ENCODE results near the gene DAB2. TPM values are rescaled to one million over a fixed set of nuclear protein-coding genes. Genes with fewer than 3 reads are reported as not detected.

DAB2 gene
- polyA plus RNA-seq, 1 donor from 2014 or later, result 0.63 TPM

DNA sequence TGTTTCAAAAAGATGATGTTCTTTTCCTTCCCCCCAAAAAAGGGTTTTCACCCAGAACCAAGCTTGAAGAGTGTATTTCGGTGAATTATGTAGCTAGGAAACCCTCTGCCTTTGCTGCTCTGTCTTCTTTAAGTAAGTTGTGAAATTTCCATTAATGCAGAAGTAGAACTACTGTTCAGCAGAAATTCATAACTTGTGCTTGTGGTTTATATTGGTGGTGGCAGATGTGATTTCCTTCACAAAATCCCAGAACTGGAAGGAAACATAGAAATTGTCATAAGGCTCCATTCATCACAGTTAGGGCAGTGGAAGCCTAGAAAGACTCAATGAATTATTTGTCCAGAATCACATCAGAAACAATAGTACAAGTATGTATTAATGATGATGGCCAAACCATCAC is 42.1 kb upstream of the DAB2 start:
- Histone ChIP-seq H3K27ac (ENCODE audit: low read length) (no peak overlapping the region), H3K9me3 (ENCODE audit: low read length) (no peaks in the 10 kb centered on the region), H3K79me2 (replicated peaks; ENCODE audit: insufficient read depth, low read length) (no peaks in the 10 kb centered on the region), H3K9ac (ENCODE audit: low read length) (no peak overlapping the region), H4K20me1 (ENCODE audit: insufficient read depth) (no peaks in the 10 kb centered on the region), H3K36me3 (ENCODE audit: insufficient read depth, low read length) (no peaks in the 10 kb centered on the region), H3K4me2 (ENCODE audit: low read length) (no peak overlapping the region), H3K9me2 (ENCODE audit: insufficient read depth, low read length) (no peaks in the 10 kb centered on the region), H3K27me3 (ENCODE audit: insufficient read depth, low read depth, low read length) (no peaks in the 10 kb centered on the region), H3K4me3 (ENCODE audit: low read length) (no peak overlapping the region), H2AFZ (ENCODE audit: low read depth, low read length) (no peak overlapping the region), H3F3A (ENCODE audit: insufficient read depth, low read length, poor library complexity, severe bottlenecking) (no peaks in the 10 kb centered on the region)
- TF ChIP-seq, protein P1, sequence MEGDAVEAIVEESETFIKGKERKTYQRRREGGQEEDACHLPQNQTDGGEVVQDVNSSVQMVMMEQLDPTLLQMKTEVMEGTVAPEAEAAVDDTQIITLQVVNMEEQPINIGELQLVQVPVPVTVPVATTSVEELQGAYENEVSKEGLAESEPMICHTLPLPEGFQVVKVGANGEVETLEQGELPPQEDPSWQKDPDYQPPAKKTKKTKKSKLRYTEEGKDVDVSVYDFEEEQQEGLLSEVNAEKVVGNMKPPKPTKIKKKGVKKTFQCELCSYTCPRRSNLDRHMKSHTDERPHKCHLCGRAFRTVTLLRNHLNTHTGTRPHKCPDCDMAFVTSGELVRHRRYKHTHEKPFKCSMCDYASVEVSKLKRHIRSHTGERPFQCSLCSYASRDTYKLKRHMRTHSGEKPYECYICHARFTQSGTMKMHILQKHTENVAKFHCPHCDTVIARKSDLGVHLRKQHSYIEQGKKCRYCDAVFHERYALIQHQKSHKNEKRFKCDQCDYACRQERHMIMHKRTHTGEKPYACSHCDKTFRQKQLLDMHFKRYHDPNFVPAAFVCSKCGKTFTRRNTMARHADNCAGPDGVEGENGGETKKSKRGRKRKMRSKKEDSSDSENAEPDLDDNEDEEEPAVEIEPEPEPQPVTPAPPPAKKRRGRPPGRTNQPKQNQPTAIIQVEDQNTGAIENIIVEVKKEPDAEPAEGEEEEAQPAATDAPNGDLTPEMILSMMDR (IDR thresholded peaks at IDR 0.05; ENCODE audit: poor library complexity, severe bottlenecking), result no peak
- TF ChIP-seq MXI1 (conservative IDR thresholded peaks at IDR 0.05; ENCODE audit: poor library complexity, severe bottlenecking), result no peak
- TF ChIP-seq RAD21 (conservative IDR thresholded peaks at IDR 0.05), result no peak
- TF ChIP-seq EP300 (conservative IDR thresholded peaks at IDR 0.05; ENCODE audit: poor library complexity, severe bottlenecking), result no peak
- no peak for TF ChIP-seq TAF1 (IDR thresholded peaks at IDR 0.05; ENCODE audit: low read depth)
- TF ChIP-seq, protein P2, sequence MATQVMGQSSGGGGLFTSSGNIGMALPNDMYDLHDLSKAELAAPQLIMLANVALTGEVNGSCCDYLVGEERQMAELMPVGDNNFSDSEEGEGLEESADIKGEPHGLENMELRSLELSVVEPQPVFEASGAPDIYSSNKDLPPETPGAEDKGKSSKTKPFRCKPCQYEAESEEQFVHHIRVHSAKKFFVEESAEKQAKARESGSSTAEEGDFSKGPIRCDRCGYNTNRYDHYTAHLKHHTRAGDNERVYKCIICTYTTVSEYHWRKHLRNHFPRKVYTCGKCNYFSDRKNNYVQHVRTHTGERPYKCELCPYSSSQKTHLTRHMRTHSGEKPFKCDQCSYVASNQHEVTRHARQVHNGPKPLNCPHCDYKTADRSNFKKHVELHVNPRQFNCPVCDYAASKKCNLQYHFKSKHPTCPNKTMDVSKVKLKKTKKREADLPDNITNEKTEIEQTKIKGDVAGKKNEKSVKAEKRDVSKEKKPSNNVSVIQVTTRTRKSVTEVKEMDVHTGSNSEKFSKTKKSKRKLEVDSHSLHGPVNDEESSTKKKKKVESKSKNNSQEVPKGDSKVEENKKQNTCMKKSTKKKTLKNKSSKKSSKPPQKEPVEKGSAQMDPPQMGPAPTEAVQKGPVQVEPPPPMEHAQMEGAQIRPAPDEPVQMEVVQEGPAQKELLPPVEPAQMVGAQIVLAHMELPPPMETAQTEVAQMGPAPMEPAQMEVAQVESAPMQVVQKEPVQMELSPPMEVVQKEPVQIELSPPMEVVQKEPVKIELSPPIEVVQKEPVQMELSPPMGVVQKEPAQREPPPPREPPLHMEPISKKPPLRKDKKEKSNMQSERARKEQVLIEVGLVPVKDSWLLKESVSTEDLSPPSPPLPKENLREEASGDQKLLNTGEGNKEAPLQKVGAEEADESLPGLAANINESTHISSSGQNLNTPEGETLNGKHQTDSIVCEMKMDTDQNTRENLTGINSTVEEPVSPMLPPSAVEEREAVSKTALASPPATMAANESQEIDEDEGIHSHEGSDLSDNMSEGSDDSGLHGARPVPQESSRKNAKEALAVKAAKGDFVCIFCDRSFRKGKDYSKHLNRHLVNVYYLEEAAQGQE (IDR thresholded peaks at IDR 0.05; ENCODE audit: borderline replicate concordance), result no peak
- no peak for TF ChIP-seq POLR2AphosphoS5 (IDR thresholded peaks at IDR 0.05)
- TF ChIP-seq EZH2 (IDR thresholded peaks at IDR 0.05; ENCODE audit: borderline replicate concordance, insufficient read depth, low read length, poor library complexity, severe bottlenecking), result no peak
- no peak for TF ChIP-seq SMC3 (conservative IDR thresholded peaks at IDR 0.05; ENCODE audit: poor library complexity)

DNA sequence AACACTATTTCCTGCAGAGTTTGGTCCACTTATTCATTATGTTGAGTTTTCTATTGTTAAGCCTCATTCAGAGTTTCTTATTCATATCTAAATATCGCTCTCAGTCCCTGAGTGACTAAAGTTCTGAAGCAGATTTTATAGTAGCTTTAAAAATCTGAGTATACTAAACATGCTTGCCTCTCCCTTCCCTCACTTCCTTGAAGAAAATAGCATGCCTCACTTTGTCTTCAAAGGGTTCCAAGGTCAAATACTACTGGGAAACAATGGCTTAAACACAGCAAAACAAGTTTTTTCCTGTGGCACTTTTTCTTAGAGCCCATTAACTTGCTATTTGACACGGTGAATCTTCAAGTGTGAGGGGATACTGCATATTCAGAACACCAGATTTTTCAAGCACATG is 41.1 kb upstream of the DAB2 start:
- Histone ChIP-seq H3K27me3 (ENCODE audit: insufficient read depth, low read depth, low read length) (no peaks in the 10 kb centered on the region), H3K9ac (ENCODE audit: low read length) (no peak overlapping the region), H3K9me3 (ENCODE audit: low read length) (no peaks in the 10 kb centered on the region), H2AFZ (ENCODE audit: low read depth, low read length) (no peak overlapping the region), H3K9me2 (ENCODE audit: insufficient read depth, low read length) (no peaks in the 10 kb centered on the region), H3K27ac (ENCODE audit: low read length) (no peak overlapping the region), H4K20me1 (ENCODE audit: insufficient read depth) (no peaks in the 10 kb centered on the region), H3K36me3 (ENCODE audit: insufficient read depth, low read length) (no peaks in the 10 kb centered on the region), H3K79me2 (replicated peaks; ENCODE audit: insufficient read depth, low read length) (no peaks in the 10 kb centered on the region), H3K4me2 (ENCODE audit: low read length) (no peak overlapping the region), H3K4me3 (ENCODE audit: low read length) (no peak overlapping the region), H3F3A (ENCODE audit: insufficient read depth, low read length, poor library complexity, severe bottlenecking) (no peaks in the 10 kb centered on the region)
- TF ChIP-seq EP300 (conservative IDR thresholded peaks at IDR 0.05; ENCODE audit: poor library complexity, severe bottlenecking) (no peak), RAD21 (conservative IDR thresholded peaks at IDR 0.05) (no peak), SMC3 (conservative IDR thresholded peaks at IDR 0.05; ENCODE audit: poor library complexity) (no peak), POLR2AphosphoS5 (IDR thresholded peaks at IDR 0.05) (no peak), TAF1 (IDR thresholded peaks at IDR 0.05; ENCODE audit: low read depth) (no peak), MXI1 (conservative IDR thresholded peaks at IDR 0.05; ENCODE audit: poor library complexity, severe bottlenecking) (no peak), EZH2 (IDR thresholded peaks at IDR 0.05; ENCODE audit: borderline replicate concordance, insufficient read depth, low read length, poor library complexity, severe bottlenecking) (no peak)
- TF ChIP-seq, protein P2 (IDR thresholded peaks at IDR 0.05; ENCODE audit: borderline replicate concordance), result no peak
- TF ChIP-seq, protein P1 (IDR thresholded peaks at IDR 0.05; ENCODE audit: poor library complexity, severe bottlenecking), result no peak
